Skeletal muscle tissue (tissue), 4 donors: Measurements from ENCODE around the gene DNAH17. TPM values are rescaled to one million over a fixed set of nuclear protein-coding genes. Genes with fewer than 3 reads are reported as not detected.

Experiments
- H3K27ac ChIP-seq: one replicate; pipeline ENCODE4 v1.7.0; 2013; ENCODE audit warnings: mild to moderate bottlenecking, low read depth, low read length, inconsistent platforms
- H3K27me3 ChIP-seq, 3 donors: one replicate each; pipeline ENCODE4 v1.7.0; 2013; ENCODE audit warnings: low read length in 3 of 3; ENCODE audit not compliant: control insufficient read depth in 3 of 3, insufficient read depth in 3 of 3
- H3K36me3 ChIP-seq, 3 donors: one replicate each; pipeline ENCODE4 v1.7.0; 2013; ENCODE audit warnings: low read length in 3 of 3; ENCODE audit not compliant: control insufficient read depth in 3 of 3, insufficient read depth in 3 of 3
- H3K4me1 ChIP-seq, 3 donors: one replicate each; pipeline ENCODE4 v1.7.0; 2013; ENCODE audit warnings: low read length in 3 of 3, mild to moderate bottlenecking in 3 of 3; ENCODE audit not compliant: control insufficient read depth in 3 of 3, insufficient read depth in 3 of 3
- H3K4me3 ChIP-seq, 3 donors: one replicate each; pipeline ENCODE4 v1.7.0; 2013; ENCODE audit warnings: low read length in 3 of 3
- H3K9ac ChIP-seq, 3 donors: one replicate each; pipeline ENCODE4 v1.7.0; 2013; ENCODE audit warnings: low read length in 3 of 3, mild to moderate bottlenecking in 3 of 3, moderate library complexity in 2 of 3, low read depth in 1 of 3
- H3K9me3 ChIP-seq, 3 donors: one replicate each; pipeline ENCODE4 v1.7.0; 2013; ENCODE audit warnings: low read length in 3 of 3; ENCODE audit not compliant: control insufficient read depth in 3 of 3
- total RNA-seq: library from RNA; depleted of rRNA; stranded (reverse); fragments of >200 nt; gene quantifications from one replicate; pipeline ENCODE4 v1.2.3, GENCODE V29; 2014
- donor health status: Osteomylitis.

Gene DNAH17
- total RNA-seq, 1 donor from 2014 or later = under 0.01 TPM

GRCh38 chr17:78396441-78397337 lies 180.5 kb downstream of the DNAH17 start:
- peak overlapping the region; percentile 89 for H3K27ac ChIP-seq
- peak overlapping the region in 2 of 3 donors; percentile 15 to 29 for H3K4me3 ChIP-seq
- H3K36me3 ChIP-seq = peaks cover 33 to 51% (median 36%) of the 10 kb centered on the region in 3 donors
- no peaks in the 10 kb centered on the region for H3K27me3 ChIP-seq
- no peaks in the 10 kb centered on the region for H3K9me3 ChIP-seq
- peaks cover 39 to 62% (median 53%) of the 10 kb centered on the region in 3 donors for H3K4me1 ChIP-seq
- H3K9ac ChIP-seq = peak overlapping the region; percentile 51 to 72 (median 62)

DNA sequence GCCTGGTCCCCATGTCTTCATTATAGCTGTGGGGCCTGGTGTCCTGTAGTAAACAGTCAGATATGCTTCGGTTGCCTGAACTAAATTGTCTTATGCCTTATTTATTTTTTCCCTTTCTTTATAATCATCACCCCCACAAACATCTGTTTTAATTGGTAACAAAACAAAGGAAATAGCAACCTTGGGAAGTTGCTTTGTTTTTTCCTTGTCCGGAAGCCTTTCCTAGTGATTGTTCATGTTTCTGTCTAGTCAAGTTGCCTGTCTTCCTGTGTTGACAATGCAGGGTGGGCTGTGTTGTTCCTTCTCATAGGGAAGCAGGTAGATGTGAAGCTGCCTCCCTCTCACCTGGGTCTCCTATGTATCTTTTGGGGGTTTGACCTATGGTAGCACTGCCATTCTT lies 182.0 kb downstream of the DNAH17 start:
- Histone ChIP-seq H3K36me3 (peaks cover 18 to 36% (median 23%) of the 10 kb centered on the region in 3 donors), H3K27me3 (no peaks in the 10 kb centered on the region), H3K4me1 (peaks cover 41 to 61% (median 47%) of the 10 kb centered on the region in 3 donors), H3K27ac (no peak overlapping the region), H3K4me3 (no peak overlapping the region), H3K9me3 (no peaks in the 10 kb centered on the region), H3K9ac (peak overlapping the region in 1 of 3 donors; percentile 3)

DNA sequence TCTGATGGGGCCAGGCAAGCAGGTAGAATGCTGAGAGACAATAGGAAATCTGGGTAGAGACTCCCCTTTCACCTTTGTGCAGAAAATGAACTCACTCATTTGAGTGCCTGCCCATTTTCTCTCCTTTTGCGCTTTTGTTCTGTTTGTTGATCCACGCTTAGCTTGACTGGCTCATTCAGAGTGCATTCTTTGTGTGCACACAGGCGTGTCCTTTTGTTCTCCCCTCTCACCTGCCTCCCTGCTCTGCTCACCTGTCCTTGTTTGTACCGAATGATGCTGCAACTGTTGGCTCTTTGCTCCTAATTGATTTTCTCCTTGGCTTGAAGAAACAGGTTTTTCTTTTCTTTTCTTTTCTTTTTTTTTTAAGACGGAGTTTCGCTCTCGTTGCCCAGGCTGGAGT lies 183.0 kb downstream of the DNAH17 start:
- Histone ChIP-seq H3K9ac (no peak overlapping the region), H3K27ac (no peak overlapping the region), H3K36me3 (peaks cover 10 to 26% (median 15%) of the 10 kb centered on the region in 3 donors), H3K4me3 (no peak overlapping the region), H3K4me1 (peaks cover 45 to 57% (median 45%) of the 10 kb centered on the region in 3 donors), H3K27me3 (no peaks in the 10 kb centered on the region), H3K9me3 (no peaks in the 10 kb centered on the region)

DNA sequence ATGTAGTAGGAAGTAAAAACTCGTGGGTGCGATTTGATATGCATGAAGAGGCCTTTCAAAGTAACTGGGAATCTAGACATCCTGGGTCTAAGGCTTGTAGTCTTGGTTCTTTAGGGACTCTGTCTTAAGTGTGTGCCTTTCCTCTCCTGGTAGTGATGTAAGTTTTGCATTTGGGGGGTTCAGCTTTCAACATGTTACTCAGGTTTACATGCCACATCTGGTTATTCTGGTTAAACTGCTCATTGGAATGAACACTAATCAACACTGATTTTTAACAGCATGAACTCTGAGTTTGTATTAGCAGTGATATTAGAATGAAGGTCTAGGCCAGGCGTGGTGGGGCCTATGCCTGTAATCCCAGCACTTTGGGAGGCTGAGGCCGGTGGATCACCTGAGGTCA lies 183.6 kb downstream of the DNAH17 start:
- Histone ChIP-seq H3K9ac (no peak overlapping the region), H3K4me3 (no peak overlapping the region), H3K36me3 (peaks cover 4 to 20% (median 8%) of the 10 kb centered on the region in 3 donors), H3K27me3 (no peaks in the 10 kb centered on the region), H3K4me1 (peaks cover 40 to 57% (median 41%) of the 10 kb centered on the region in 3 donors), H3K9me3 (no peaks in the 10 kb centered on the region), H3K27ac (no peak overlapping the region)

GRCh38 chr17:78392295-78392694 lies 184.9 kb downstream of the DNAH17 start:
- Histone ChIP-seq H3K9ac (no peak overlapping the region), H3K36me3 (peaks cover 4 to 12% (median 5%) of the 10 kb centered on the region in 3 donors), H3K4me3 (no peak overlapping the region), H3K4me1 (peaks cover 37 to 54% (median 37%) of the 10 kb centered on the region in 3 donors), H3K27ac (no peak overlapping the region), H3K9me3 (no peaks in the 10 kb centered on the region), H3K27me3 (no peaks in the 10 kb centered on the region)

- Histone ChIP-seq H3K27me3 (no peaks in the 10 kb centered on the region), H3K4me1 (peaks cover 33 to 50% (median 33%) of the 10 kb centered on the region in 3 donors), H3K9me3 (no peaks in the 10 kb centered on the region), H3K36me3 (peaks cover 4 to 12% (median 5%) of the 10 kb centered on the region in 3 donors), H3K9ac (no peak overlapping the region), H3K4me3 (no peak overlapping the region), H3K27ac (no peak overlapping the region)
Measured at GRCh38 chr17:78391843-78392242, 185.4 kb downstream of the DNAH17 start.

DNA sequence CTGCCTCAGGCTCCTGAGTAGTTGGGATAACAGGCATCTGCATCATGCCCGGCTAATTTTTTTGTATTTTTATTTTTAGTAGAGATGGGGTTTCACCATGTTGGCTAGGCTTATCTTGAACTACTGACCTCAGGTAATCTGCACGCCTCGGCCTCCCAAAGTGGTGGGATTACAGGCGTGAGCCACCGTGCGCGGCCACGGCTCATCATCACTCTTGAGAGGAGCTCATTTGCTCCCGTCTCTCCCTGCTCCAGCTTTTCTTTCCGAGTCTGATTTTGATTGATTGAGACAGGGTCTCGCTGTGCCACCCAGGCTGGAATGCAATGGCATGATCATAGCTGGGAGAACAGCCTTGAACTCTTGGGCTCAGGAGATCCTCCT lies 186.2 kb downstream of the DNAH17 start:
- H3K4me1 ChIP-seq = peaks cover 30 to 50% (median 31%) of the 10 kb centered on the region in 3 donors
- H3K27ac ChIP-seq = peak overlapping the region; percentile 62
- H3K9ac ChIP-seq = no peak overlapping the region
- H3K36me3 ChIP-seq = peaks cover 4 to 9% (median 4%) of the 10 kb centered on the region in 3 donors
- no peak overlapping the region for H3K4me3 ChIP-seq
- no peaks in the 10 kb centered on the region for H3K9me3 ChIP-seq
- no peaks in the 10 kb centered on the region for H3K27me3 ChIP-seq

DNA sequence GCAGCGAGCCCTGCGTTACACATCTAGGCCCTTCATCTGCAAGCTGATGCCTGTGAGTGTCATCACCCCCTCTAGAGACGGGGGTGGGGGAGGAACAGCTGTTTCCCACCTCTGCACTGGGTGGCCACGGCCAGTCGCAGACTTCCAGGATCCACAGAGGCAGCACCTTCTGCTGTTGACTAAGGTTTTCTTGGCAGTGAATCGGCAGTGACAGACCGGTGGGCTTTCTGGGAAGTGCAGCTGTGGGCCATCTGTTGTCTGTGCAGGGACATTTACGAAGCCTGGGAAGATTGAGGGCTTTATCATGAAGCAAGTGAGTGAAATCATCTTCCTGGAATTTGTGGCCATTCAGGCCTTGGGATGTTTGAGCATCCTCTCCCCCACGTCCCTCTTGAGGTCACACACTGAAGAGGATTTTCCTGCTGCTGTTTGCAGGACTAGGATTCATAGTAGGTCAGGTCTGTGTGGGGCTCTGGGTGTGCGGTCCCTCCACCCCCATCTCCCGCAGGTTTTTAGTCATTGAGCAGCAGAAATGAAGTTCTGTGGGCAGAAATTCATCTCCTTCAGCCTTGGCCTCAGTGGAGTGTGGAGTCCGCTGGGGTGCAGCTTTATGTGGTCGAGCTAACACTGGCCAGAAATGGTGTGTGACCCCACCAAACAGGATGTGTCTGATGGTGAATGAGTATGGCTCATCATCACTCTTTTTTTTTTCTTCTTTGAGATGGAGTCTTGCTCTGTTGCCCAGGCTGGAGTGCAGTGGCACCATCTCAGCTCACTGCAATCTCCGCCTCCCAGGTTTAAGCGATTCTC lies 186.8 kb downstream of the DNAH17 start:
- peak overlapping the region; percentile 62 for H3K27ac ChIP-seq
- H3K4me3 ChIP-seq = no peak overlapping the region
- no peaks in the 10 kb centered on the region for H3K27me3 ChIP-seq
- H3K4me1 ChIP-seq = peaks cover 36 to 55% (median 36%) of the 10 kb centered on the region in 3 donors
- H3K9ac ChIP-seq = peak overlapping the region in 1 of 3 donors; percentile 32
- H3K36me3 ChIP-seq = peaks cover 4 to 9% (median 4%) of the 10 kb centered on the region in 3 donors
- H3K9me3 ChIP-seq = no peaks in the 10 kb centered on the region

DNA sequence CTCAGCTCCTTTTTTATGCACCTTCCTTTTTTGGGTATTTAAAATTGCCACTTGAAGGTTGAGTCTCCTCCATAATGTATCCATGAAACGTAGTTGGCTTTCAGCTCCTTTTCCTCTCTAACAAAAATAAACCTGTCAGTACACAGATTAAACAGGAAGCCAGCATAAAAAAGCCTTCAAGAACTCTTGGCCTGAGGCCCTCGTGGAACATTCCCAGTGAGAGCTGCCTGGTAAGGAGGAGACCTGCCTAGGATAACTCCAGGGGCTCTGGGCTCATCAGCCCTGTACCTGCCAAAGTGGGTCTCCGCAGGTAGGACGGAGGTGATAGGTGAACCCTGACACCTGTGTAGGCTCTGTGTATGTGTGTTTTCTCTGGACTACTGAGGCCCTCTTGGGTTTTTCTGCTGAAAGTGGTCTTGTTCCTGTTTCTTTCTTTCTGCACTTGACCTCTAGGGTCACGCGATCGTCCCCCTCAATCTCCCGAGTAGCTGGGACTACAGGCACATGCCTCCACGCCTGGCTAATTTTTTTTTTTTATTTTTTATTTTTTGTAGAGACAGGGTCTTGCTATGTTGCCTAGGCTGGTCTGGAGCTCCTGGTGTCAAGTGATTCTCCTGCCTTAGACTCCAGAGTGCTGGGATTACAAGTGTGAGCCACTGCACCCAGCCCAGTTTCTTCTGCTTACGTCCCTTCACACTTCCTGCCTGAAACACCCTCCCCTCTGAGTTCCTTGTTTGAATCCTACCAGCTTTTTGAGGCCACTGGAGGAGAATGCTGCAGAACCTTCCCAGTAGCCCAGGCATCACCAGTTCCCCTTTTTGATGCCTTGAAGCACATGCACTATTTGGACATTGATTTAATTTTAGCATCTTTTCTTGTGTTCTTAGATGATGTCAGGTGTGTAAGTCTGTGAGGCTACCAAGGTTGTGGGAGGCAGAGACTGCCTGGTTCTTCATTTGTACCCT lies 188.9 kb downstream of the DNAH17 start:
- Histone ChIP-seq H3K27me3 (no peaks in the 10 kb centered on the region), H3K9me3 (no peaks in the 10 kb centered on the region), H3K36me3 (peaks cover under 1 to 1% (median under 1%) of the 10 kb centered on the region in 3 donors), H3K27ac (peak overlapping the region; percentile 82), H3K9ac (peak overlapping the region in 2 of 3 donors; percentile 43 to 56), H3K4me1 (peaks cover 50 to 77% (median 51%) of the 10 kb centered on the region in 3 donors), H3K4me3 (peak overlapping the region in 1 of 3 donors; percentile 52)
